Measurements from ENCODE around the gene KIRREL1. TPM values are rescaled to one million over a fixed set of nuclear protein-coding genes. Genes with fewer than 3 reads are reported as not detected.

The KIRREL1 gene
- total and polyA plus RNA-seq, 2 of the 8 experiments (the other 6 are each of a cell fraction or from before 2014, with no cell fraction given), result 14.2 to 39.0 TPM

DNA sequence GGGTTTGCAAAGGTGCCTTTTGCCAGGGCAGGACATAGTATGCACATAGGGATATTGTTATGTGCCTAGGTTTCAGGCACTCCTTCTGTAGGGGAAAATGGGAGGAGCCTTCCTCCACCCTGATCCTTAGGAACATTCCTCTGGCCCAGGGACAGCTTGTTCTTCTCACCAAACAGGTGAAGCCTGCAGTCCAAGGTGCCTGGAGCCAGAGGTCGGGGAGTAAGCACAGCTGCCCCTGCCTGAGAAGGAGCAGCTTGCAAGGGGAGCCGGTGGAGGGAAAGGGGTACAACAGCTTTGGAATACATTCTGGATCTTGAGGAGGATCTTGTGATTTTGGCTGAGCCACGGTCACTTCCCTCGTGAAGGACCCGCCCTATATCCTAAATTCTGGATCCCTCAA is 104.8 kb downstream of the KIRREL1 start:
- Histone ChIP-seq H3K4ac (replicated peaks; ENCODE audit: insufficient read length, low read depth, low read length) (no peak overlapping the region), H3K27me3 (replicated peaks in 1 of 4; ENCODE audit: control insufficient read depth in 3 of 4, extremely low read depth in 1 of 4, insufficient read depth in 3 of 4, low read length in 3 of 4) (no peaks in the 10 kb centered on the region), H2BK15ac (ENCODE audit: low read length) (0 out of 2 replicates have a peak overlapping the region, but pooled peaks have one; percentile 62), H3K27ac (ENCODE audit: low read depth, low read length) (no peak overlapping the region), H3K18ac (ENCODE audit: extremely low read depth, low read length) (peak overlapping the region; percentile 55; the same call in 1 of the 2 replicates), H4K91ac (replicated peaks; ENCODE audit: insufficient read length, low read length) (peak overlapping the region; percentile 18), H3K23ac (ENCODE audit: insufficient read length) (no peak overlapping the region), H4K20me1 (replicated peaks in 1 of 2; ENCODE audit: control insufficient read depth in 1 of 2, insufficient read depth in 2 of 2, low read length in 2 of 2) (no peaks in the 10 kb centered on the region), H3K56ac (replicated peaks; ENCODE audit: insufficient read length, low read depth, low read length) (no peak overlapping the region), H3K79me1 (ENCODE audit: low read depth, low read length) (no peaks in the 10 kb centered on the region), H3K9ac (replicated peaks in 1 of 4; ENCODE audit: extremely low read depth in 1 of 4, low read depth in 3 of 4, low read length in 3 of 4) (no peak overlapping the region), H3K4me1 (replicated peaks in 1 of 4; ENCODE audit: control insufficient read depth in 3 of 4, insufficient read depth in 4 of 4, low read length in 3 of 4) (peaks cover 17 to 41% (median 33%) of the 10 kb centered on the region in 4 experiments), H2BK12ac (ENCODE audit: low read depth, low read length) (peak overlapping the region; percentile 64; the same call in 1 of the 2 replicates), H3K79me2 (ENCODE audit: control insufficient read depth in 1 of 2, insufficient read depth in 2 of 2, low read length in 2 of 2) (no peaks in the 10 kb centered on the region), H3K23me2 (ENCODE audit: low read depth, low read length) (no peaks in the 10 kb centered on the region), H2BK5ac (ENCODE audit: low read depth, low read length) (peak overlapping the region; percentile 73; the same call in 1 of the 2 replicates), H3K9me3 (ENCODE audit: insufficient read depth in 2 of 2, low read depth in 1 of 2, low read length in 1 of 2) (no peaks in the 10 kb centered on the region), H3K14ac (ENCODE audit: insufficient read length) (no peak overlapping the region), H2AFZ (ENCODE audit: low read length) (no peak overlapping the region), H3K36me3 (ENCODE audit: control insufficient read depth in 2 of 4, insufficient read depth in 4 of 4, low read length in 3 of 4) (peaks cover 0 to 13% (median under 1%) of the 10 kb centered on the region in 4 experiments; a peak in 4 of 8 replicates), H3K4me2 (ENCODE audit: insufficient read depth in 1 of 2, low read depth in 2 of 2, low read length in 2 of 2) (no peak overlapping the region), H2AK5ac (ENCODE audit: low read depth, low read length) (peak overlapping the region; percentile 5; the same call in 1 of the 2 replicates), H3K4me3 (ENCODE audit: extremely low read depth in 1 of 4, insufficient read depth in 2 of 4, low read depth in 3 of 4, low read length in 4 of 4) (no peak overlapping the region), H4K8ac (ENCODE audit: extremely low read depth, insufficient read depth, low read length) (no peak overlapping the region), H2BK20ac (ENCODE audit: low read length) (peak overlapping the region; percentile 17; the same call in 1 of the 2 replicates), H2BK120ac (replicated peaks; ENCODE audit: low read depth, low read length) (no peak overlapping the region), H4K5ac (ENCODE audit: insufficient read length, low read depth, low read length) (no peak overlapping the region)
- WGBS, 2 experiments (ENCODE audit: extremely low coverage in 1 of 2, insufficient coverage in 1 of 2, insufficient read length in 1 of 2, insufficient replicate concordance in 2 of 2, low coverage in 1 of 2, low lambda C conversion rate in 2 of 2, missing lambda C conversion rate in 1 of 2), result 88% methylated on average over 5 of the region's 5 CpGs; no CpG with 5 or more reads in 1 of the 2 experiments
- TF ChIP-seq ZNF274 (IDR thresholded peaks at IDR 0.05; ENCODE audit: borderline replicate concordance, extremely low read depth, low read length) (no peak), POLR2AphosphoS5 (IDR thresholded peaks at IDR 0.05; ENCODE audit: low read depth, low read length) (no peak), TAF1 (IDR thresholded peaks at IDR 0.05; ENCODE audit: low read depth, low read length) (no peak), CBX8 (IDR thresholded peaks at IDR 0.05; ENCODE audit: borderline replicate concordance, low read depth, low read length) (no peak), ATF3 (IDR thresholded peaks at IDR 0.05; ENCODE audit: insufficient read depth, low read depth, low read length) (no peak), EP300 (IDR thresholded peaks at IDR 0.05; ENCODE audit: borderline replicate concordance in 1 of 2, low read depth in 2 of 2, low read length in 2 of 2) (no peak), SIRT6 (IDR thresholded peaks at IDR 0.05; ENCODE audit: low read length) (no peak), NRF1 (IDR thresholded peaks at IDR 0.05; ENCODE audit: low read depth, low read length) (no peak), TEAD4 (IDR thresholded peaks at IDR 0.05; ENCODE audit: low read depth, low read length) (no peak), HDAC6 (IDR thresholded peaks at IDR 0.05; ENCODE audit: low read depth, low read length) (no peak), RNF2 (IDR thresholded peaks at IDR 0.05; ENCODE audit: borderline replicate concordance, low read depth, low read length, missing control alignments, poor library complexity, severe bottlenecking) (no peak), CHD1 (IDR thresholded peaks at IDR 0.05; ENCODE audit: low read depth, low read length) (no peak)
- ChIA-PET CTCF (ENCODE audit: partially characterized antibody) (interaction anchor here (0.6 to 38.2 kb wide), 8 partner anchors 11 to 116 kb away, joined by 3 to 2918 read pairs (median 6); partner anchors contain the start of gene KIRREL1), POLR2A (ENCODE audit: partially characterized antibody) (interaction anchor here (0.6 to 1.8 kb wide), 5 partner anchors 8 to 103 kb away, joined by 3 to 5 read pairs (median 3); no protein-coding TSS in a partner anchor)
- DNase-seq (ENCODE audit: low read depth in 1 of 2, low spot score in 2 of 2) (no peak), FAIRE-seq (no peak)
